K562 (cell line): ENCODE data around the gene ZNF35. TPM values are rescaled to one million over a fixed set of nuclear protein-coding genes. Genes with fewer than 3 reads are reported as not detected.

Experiments
- ATAC-seq: fragments of 200-7000 bp; cut with Tn5 transposase; 3 replicates; pipeline ENCODE4 v1.9.1; 2020; ENCODE audit warnings: moderate library complexity
- BruUV-seq: library from RNA; stranded (reverse); fragments of 400-500 nt; replicated peaks from 2 replicates; lab custom pipeline; 2021; lab: Mats Ljungman, UMichigan
- CTCF ChIA-PET: fragments of 300-600 bp; formaldehyde crosslinking; extraction: SDS; loops from one replicate; lab custom pipeline; 2021; ENCODE audit warnings: low intra/inter-chr PET ratio; lab: Yijun Ruan, JAX
- POLR2A ChIA-PET: fragments of 300-600, 350-650 bp; sonication (Branson Sonifier 250); formaldehyde crosslinking; extraction: SDS; loops from one replicate; lab custom pipeline; 2021; ENCODE audit warnings: antibody characterized with exemption, inconsistent platforms; lab: Yijun Ruan, JAX
- DNase-seq, 4 experiments: peaks; one replicate each; pipeline versions ENCODE4 v3.0.0 to v3.0.0-alpha.2; 2011 to 2018; ENCODE audit warnings: low spot score in 3 of 4, mixed read lengths in 3 of 4; ENCODE audit errors: extremely low read depth in 1 of 4
- FAIRE-seq: peaks from 2 replicates; lab custom pipeline; 2011; peaks lifted over from hg19 to GRCh38; lab: Jason Lieb, UNC
- H2AFZ ChIP-seq: 2 replicates; pipeline ENCODE4 v1.6.0; 2011; ENCODE audit warnings: low read depth, low read length, control low read depth, inconsistent platforms
- H3K27ac ChIP-seq: fragments of 200-600 bp; 3 replicates; pipeline ENCODE4 v1.8.0; 2011; ENCODE audit warnings: low read depth, mild to moderate bottlenecking, control low read depth, inconsistent platforms, low read length, moderate library complexity, mixed read lengths; ENCODE audit errors: extremely low read depth
- H3K27me3 ChIP-seq, 2 experiments: fragments of 300-600 bp in 1 of 2; 2 replicates in 1 of 2; 3 replicates in 1 of 2; pipeline versions ENCODE4 v1.6.0 to v1.8.0; 2011; ENCODE audit warnings: inconsistent platforms in 2 of 2, low read length in 2 of 2, mild to moderate bottlenecking in 1 of 2, mixed read lengths in 1 of 2, moderate library complexity in 1 of 2; ENCODE audit not compliant: control insufficient read depth in 2 of 2, insufficient read depth in 2 of 2
- H3K36me3 ChIP-seq: fragments of 300-600 bp; 3 replicates; pipeline ENCODE4 v1.8.0; 2011; ENCODE audit warnings: mild to moderate bottlenecking, low read length, inconsistent platforms; ENCODE audit not compliant: control insufficient read depth, insufficient read depth
- H3K4me1 ChIP-seq, 2 experiments: fragments of 200-600 bp in 1 of 2; replicated peaks in 1 of 2; 2 replicates in 1 of 2; 3 replicates in 1 of 2; pipeline versions ENCODE4 v1.5.1 to v1.8.0; 2011; ENCODE audit warnings: inconsistent platforms in 2 of 2, low read length in 2 of 2, mild to moderate bottlenecking in 1 of 2, mixed read lengths in 1 of 2, moderate library complexity in 1 of 2; ENCODE audit not compliant: control insufficient read depth in 2 of 2, insufficient read depth in 2 of 2
- H3K4me2 ChIP-seq: 2 replicates; pipeline ENCODE4 v1.6.1; 2011; ENCODE audit warnings: low read length, control low read depth, inconsistent platforms, mixed read lengths; ENCODE audit not compliant: insufficient read depth
- H3K4me3 ChIP-seq: fragments of 200-600 bp; sonication (generic), shearing (Covaris generic); 2 replicates; pipeline ENCODE4 v1.5.1; 2016; ENCODE audit warnings: control low read depth, inconsistent platforms
- H3K79me2 ChIP-seq: fragments of 200-600 bp; 3 replicates; pipeline ENCODE4 v1.8.0; 2011; ENCODE audit warnings: low read length, inconsistent platforms; ENCODE audit not compliant: control insufficient read depth, insufficient read depth
- H3K9ac ChIP-seq, 2 experiments: 2 replicates each; pipeline versions ENCODE4 v1.6.0 to v1.6.1; 2011; ENCODE audit warnings: low read depth in 2 of 2, low read length in 2 of 2, control low read depth in 1 of 2, inconsistent platforms in 1 of 2, mild to moderate bottlenecking in 1 of 2, mixed read lengths in 1 of 2; ENCODE audit not compliant: insufficient read depth in 1 of 2
- H3K9me1 ChIP-seq: one replicate; pipeline ENCODE4 v1.6.0; 2011; ENCODE audit warnings: inconsistent platforms, mild to moderate bottlenecking, low read length, moderate library complexity; ENCODE audit not compliant: control insufficient read depth, insufficient read depth
- H3K9me3 ChIP-seq: replicated peaks from 2 replicates; pipeline ENCODE4 v1.5.1; 2011; ENCODE audit warnings: low read depth, low read length, inconsistent platforms; ENCODE audit not compliant: control insufficient read depth, insufficient read depth
- H4K20me1 ChIP-seq: replicated peaks from 2 replicates; pipeline ENCODE4 v1.6.1; 2011; ENCODE audit warnings: low read length, inconsistent platforms, mixed read lengths; ENCODE audit not compliant: control insufficient read depth, insufficient read depth
- ARHGAP35 ChIP-seq: fragments of 450-650 bp; IDR thresholded peaks from 2 replicates; pipeline ENCODE4 v1.6.1; 2018; ENCODE audit not compliant: partially characterized antibody
- MEIS2 ChIP-seq: fragments of 450-650 bp; IDR thresholded peaks from 2 replicates; pipeline ENCODE4 v1.6.1; 2014; ENCODE audit warnings: mild to moderate bottlenecking; ENCODE audit not compliant: partially characterized antibody
- POLR2AphosphoS2 ChIP-seq: IDR thresholded peaks from 2 replicates; pipeline ENCODE4 v1.6.1; 2012; ENCODE audit warnings: low read length, improper control_type of control experiment
- WGBS: fragments of 100-300 bp; shearing (Covaris generic); methylation state at CpG from one replicate; pipeline ENCODE4 v1.1.6; 2016; ENCODE audit warnings: low coverage, mixed read lengths; ENCODE audit not compliant: insufficient coverage; ENCODE audit errors: missing lambda C conversion rate; 5-methylcytosine and 5-hydroxymethylcytosine counted together
- in situ Hi-C: fragments of 300-500 bp; cut with MboI; formaldehyde crosslinking; loops from 4 replicates; pipeline ENCODE4 v1.15.0; 2018; ENCODE audit warnings: inconsistent platforms, mixed read lengths
- intact Hi-C: fragments of 100-400 bp; cut with micrococcal nuclease; formaldehyde crosslinking; loops from 2 replicates; pipeline ENCODE4 v1.14.2; 2022
- polyA plus RNA-seq, 8 experiments: library from polyadenylated mRNA; depleted of rRNA in 4 of 8; stranded (reverse) in 5 of 8; unstranded in 3 of 8; fragments of >200 nt; fragmentation: Nextera tagmentation in 2 of 8; fragmentation: Illumina TruSeq in 1 of 8; extraction: Ambion mirVana in 2 of 8; extraction: Trizol in 1 of 8; gene quantifications; 2 replicates each; pipeline versions ENCODE4 v1.2.1 to v1.2.3, GENCODE V29; 2011 to 2014; ENCODE audit warnings: inconsistent platforms in 1 of 8, missing spikeins in 1 of 8
- total RNA-seq, 7 experiments: library from RNA; depleted of rRNA in 6 of 7; stranded (reverse); fragments of >200 nt in 6 of 7; fragmentation: Illumina TruSeq in 2 of 7; extraction: Trizol in 2 of 7; gene quantifications; 2 replicates each; pipeline versions ENCODE4 v1.2.1 to v1.2.3, GENCODE V29; 2011 to 2021; ENCODE audit warnings: low replicate concordance in 1 of 7
- TF ChIP-seq, protein P1 (sequence below): fragments of 150-350 bp; IDR thresholded peaks from 2 replicates; pipeline ENCODE4 v1.6.1; 2014; ENCODE audit warnings: low read depth, mild to moderate bottlenecking, low read length, borderline replicate concordance
- TF ChIP-seq, protein P2 (sequence below): sonication (generic); formaldehyde crosslinking; IDR thresholded peaks from 2 replicates; pipeline ENCODE4 v1.8.0; 2022; ENCODE audit warnings: mild to moderate bottlenecking, low read depth, missing genetic modification reagents

The ZNF35 gene
- total and polyA plus RNA-seq, 9 of the 15 experiments (the other 6 are each of a cell fraction or from before 2014, with no cell fraction given) = 8.0 to 18.2 (median 14.8) TPM

DNA sequence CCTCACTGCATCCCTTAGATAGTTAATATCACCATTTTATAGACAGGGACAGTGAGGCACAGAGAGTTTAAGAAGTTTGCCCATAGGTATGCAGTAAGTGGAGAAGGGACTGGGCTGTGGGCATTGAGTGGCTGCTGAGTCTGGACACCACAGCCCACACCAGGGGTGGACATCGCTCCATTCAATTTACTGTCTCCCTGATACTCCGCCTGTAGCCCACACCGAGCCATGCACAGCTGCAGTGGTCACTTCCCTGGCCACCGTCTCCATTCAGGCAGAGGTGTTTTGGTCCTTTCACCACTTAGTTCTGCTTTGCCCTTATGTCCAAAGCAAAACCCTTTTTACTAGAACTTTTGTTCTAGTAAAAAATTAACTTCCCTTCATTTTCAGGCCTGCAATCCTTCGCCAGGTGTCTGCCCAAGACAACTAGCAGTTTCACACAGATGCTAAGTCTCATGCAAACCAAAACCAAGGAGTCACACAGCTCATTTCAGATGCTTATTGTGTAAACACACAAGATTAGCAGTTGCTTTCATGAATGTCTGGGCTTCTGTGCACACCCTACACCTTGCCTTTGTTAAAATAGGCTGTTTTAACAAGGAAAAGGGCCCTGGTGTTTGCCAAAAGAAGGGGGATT, 30.1 kb downstream of the ZNF35 start:
- DNase-seq (no peak), FAIRE-seq (no peak), ATAC-seq (no peak)
- 0% methylated on average over 5 of the region's 5 CpGs for WGBS
- ChIA-PET CTCF (no interaction called here), POLR2A (no interaction called here)
- intact Hi-C loops = no loop called here
- TF ChIP-seq MEIS2 (no peak), ARHGAP35 (no peak), POLR2AphosphoS2 (no peak)
- TF ChIP-seq, protein P1, sequence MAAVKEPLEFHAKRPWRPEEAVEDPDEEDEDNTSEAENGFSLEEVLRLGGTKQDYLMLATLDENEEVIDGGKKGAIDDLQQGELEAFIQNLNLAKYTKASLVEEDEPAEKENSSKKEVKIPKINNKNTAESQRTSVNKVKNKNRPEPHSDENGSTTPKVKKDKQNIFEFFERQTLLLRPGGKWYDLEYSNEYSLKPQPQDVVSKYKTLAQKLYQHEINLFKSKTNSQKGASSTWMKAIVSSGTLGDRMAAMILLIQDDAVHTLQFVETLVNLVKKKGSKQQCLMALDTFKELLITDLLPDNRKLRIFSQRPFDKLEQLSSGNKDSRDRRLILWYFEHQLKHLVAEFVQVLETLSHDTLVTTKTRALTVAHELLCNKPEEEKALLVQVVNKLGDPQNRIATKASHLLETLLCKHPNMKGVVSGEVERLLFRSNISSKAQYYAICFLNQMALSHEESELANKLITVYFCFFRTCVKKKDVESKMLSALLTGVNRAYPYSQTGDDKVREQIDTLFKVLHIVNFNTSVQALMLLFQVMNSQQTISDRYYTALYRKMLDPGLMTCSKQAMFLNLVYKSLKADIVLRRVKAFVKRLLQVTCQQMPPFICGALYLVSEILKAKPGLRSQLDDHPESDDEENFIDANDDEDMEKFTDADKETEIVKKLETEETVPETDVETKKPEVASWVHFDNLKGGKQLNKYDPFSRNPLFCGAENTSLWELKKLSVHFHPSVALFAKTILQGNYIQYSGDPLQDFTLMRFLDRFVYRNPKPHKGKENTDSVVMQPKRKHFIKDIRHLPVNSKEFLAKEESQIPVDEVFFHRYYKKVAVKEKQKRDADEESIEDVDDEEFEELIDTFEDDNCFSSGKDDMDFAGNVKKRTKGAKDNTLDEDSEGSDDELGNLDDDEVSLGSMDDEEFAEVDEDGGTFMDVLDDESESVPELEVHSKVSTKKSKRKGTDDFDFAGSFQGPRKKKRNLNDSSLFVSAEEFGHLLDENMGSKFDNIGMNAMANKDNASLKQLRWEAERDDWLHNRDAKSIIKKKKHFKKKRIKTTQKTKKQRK = no peak
- TF ChIP-seq, protein P2, sequence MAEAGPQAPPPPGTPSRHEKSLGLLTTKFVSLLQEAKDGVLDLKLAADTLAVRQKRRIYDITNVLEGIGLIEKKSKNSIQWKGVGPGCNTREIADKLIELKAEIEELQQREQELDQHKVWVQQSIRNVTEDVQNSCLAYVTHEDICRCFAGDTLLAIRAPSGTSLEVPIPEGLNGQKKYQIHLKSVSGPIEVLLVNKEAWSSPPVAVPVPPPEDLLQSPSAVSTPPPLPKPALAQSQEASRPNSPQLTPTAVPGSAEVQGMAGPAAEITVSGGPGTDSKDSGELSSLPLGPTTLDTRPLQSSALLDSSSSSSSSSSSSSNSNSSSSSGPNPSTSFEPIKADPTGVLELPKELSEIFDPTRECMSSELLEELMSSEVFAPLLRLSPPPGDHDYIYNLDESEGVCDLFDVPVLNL = no peak
- peaks cover 10% of the 10 kb centered on the region for H3K9me3 ChIP-seq
- no peaks in the 10 kb centered on the region for H4K20me1 ChIP-seq
- H3K27me3 ChIP-seq = no peaks in the 10 kb centered on the region; a peak in 2 of 5 replicates
- no peak overlapping the region for H3K4me3 ChIP-seq
- H3K4me1 ChIP-seq = no peaks in the 10 kb centered on the region
- H3K4me2 ChIP-seq = no peak overlapping the region
- no peaks in the 10 kb centered on the region for H3K79me2 ChIP-seq
- no peaks in the 10 kb centered on the region for H3K9me1 ChIP-seq
- H3K27ac ChIP-seq = no peak overlapping the region
- no peak overlapping the region for H3K9ac ChIP-seq
- no peak overlapping the region for H2AFZ ChIP-seq
- no peaks in the 10 kb centered on the region for H3K36me3 ChIP-seq
- in situ Hi-C loops = no loop called here
- BruUV-seq = no TSS peak
